DND-41 (cell line): ENCODE measurements around the gene ZKSCAN1.

Experiments used
- CTCF ChIP-seq: IDR thresholded peaks from 2 replicates; pipeline ENCODE4 v1.5.1; 2012; ENCODE audit warnings: borderline replicate concordance, low read length, moderate library complexity, mild to moderate bottlenecking; ENCODE audit not compliant: poor library complexity, severe bottlenecking; ENCODE audit errors: extremely low read depth
- EZH2 ChIP-seq: IDR thresholded peaks from 3 replicates; pipeline ENCODE4 v1.6.1; 2012; ENCODE audit warnings: borderline replicate concordance, low read depth, mild to moderate bottlenecking, moderate library complexity, low read length, inconsistent platforms; ENCODE audit not compliant: severe bottlenecking

- TF ChIP-seq CTCF: no peak
- no peak for TF ChIP-seq EZH2
These were observed 19.6 kb downstream of the ZKSCAN1 start for GRCh38 chr7:100034871-100035510.
